HUES48 (cell line): Measurements from ENCODE around the gene TMEM208.

Source experiments
- H3K27ac ChIP-seq: one replicate; pipeline ENCODE4 v1.7.0; 2013; ENCODE audit warnings: low read depth, low read length, inconsistent platforms
- H3K27me3 ChIP-seq: 2 replicates; pipeline ENCODE4 v1.6.1; 2013; ENCODE audit warnings: mild to moderate bottlenecking, low read length; ENCODE audit not compliant: control insufficient read depth, insufficient read depth
- H3K36me3 ChIP-seq: 2 replicates; pipeline ENCODE4 v1.6.1; 2013; ENCODE audit warnings: low read length; ENCODE audit not compliant: control insufficient read depth, insufficient read depth
- H3K4me1 ChIP-seq: 2 replicates; pipeline ENCODE4 v1.6.1; 2013; ENCODE audit warnings: mild to moderate bottlenecking, low read length; ENCODE audit not compliant: control insufficient read depth, insufficient read depth
- H3K4me3 ChIP-seq: 2 replicates; pipeline ENCODE4 v1.5.1; 2013; ENCODE audit warnings: mild to moderate bottlenecking, low read depth, low read length
- H3K9ac ChIP-seq: 2 replicates; pipeline ENCODE4 v1.6.1; 2013; ENCODE audit warnings: mild to moderate bottlenecking, low read depth, low read length, moderate library complexity
- H3K9me3 ChIP-seq: 2 replicates; pipeline ENCODE4 v1.6.1; 2013; ENCODE audit warnings: low read length; ENCODE audit not compliant: control insufficient read depth, insufficient read depth

Gene TMEM208

DNA sequence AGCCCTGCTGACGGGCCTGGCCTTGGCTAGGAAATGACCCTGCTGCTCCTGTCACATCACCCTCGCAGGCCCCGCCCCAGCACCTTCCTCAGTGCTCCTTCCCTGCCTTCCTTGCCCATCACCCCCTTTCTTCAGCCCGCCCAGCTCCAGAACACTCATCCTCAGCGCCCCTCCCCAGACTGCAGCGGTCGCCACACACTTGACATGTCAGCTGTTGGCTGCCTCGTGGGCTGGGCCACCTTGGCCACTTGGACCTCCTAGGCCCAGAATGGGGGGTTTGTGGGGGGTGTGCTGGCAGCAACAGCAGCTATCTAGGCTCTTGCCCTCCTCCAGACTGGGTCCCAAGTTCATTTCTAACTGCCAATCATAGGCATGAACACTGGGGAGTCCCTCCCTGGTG lies 17.4 kb upstream of the TMEM208 start:
- no peaks in the 10 kb centered on the region for H3K36me3 ChIP-seq
- no peak overlapping the region for H3K4me3 ChIP-seq
- H3K4me1 ChIP-seq = peaks cover 5% of the 10 kb centered on the region; the same call in 1 of the 2 replicates
- H3K27me3 ChIP-seq = peaks cover 8% of the 10 kb centered on the region
- H3K27ac ChIP-seq = no peak overlapping the region
- no peak overlapping the region for H3K9ac ChIP-seq
- H3K9me3 ChIP-seq = no peaks in the 10 kb centered on the region

DNA sequence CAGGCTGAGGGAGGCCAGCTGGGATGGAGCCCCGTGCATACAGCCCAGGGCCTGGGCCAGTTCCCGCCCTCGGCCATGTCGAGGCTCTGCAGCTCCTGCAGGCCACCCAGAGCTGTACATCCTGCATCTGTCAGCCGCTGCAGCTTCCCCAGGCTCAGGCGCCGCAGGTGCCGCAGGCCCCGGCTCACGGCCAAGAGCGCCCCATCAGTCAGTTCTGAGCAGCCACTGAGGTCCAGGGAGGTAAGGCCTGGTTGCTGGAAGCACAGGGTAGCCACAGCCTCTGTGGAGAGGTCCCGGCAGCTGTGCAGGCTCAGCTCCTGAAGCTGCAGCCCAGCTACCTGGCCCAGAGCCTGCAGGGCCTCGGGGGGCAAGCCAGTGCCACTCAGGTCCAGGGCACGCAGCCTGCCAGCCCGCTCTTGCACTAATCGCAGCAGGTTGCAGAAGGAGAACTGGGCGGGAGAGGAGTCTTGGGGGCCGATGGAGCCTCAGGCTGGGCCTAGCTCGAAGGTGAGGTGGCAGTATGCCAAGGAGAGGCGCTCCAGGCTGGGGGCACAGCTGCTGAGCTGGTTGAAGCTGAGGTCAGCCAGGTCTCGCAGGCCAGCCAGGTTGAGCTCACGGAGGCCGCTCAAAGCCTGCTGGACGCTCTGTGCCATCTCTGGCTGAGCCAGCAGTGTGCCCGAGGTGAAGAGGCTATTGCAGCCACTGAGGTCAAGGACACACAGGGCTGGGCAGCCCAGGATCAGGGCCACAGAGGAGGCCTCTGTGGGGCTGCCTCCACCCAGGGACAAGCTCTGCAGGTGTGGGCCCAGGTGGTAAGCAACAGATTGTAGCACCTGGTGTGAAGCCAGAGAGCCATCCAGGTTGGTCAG lies 16.6 kb upstream of the TMEM208 start:
- Histone ChIP-seq H3K27ac (no peak overlapping the region), H3K4me3 (no peak overlapping the region), H3K9me3 (no peaks in the 10 kb centered on the region), H3K27me3 (peaks cover 8% of the 10 kb centered on the region), H3K9ac (no peak overlapping the region), H3K36me3 (no peaks in the 10 kb centered on the region), H3K4me1 (peaks cover 5% of the 10 kb centered on the region; the same call in 1 of the 2 replicates)

DNA sequence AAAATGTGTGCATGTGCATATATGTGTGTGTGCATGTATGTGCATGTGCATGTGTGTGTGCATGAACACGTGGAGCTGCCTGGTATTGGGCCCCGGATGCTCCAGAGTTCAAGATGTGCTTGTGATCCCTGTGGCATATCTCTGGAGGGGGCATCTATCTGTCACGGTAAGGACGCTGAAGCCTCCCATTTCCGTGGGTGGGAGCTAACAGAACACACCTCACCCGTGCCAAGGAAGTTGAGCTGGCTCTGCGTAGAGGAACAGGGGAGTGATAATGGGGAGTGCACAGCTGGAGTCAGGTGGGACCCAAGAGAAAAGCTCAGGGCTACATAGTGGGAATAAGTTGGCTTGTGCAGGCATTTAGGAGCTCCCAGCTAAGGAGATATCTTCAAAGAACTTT lies 15.3 kb upstream of the TMEM208 start:
- Histone ChIP-seq H3K36me3 (no peaks in the 10 kb centered on the region), H3K4me3 (no peak overlapping the region), H3K27ac (no peak overlapping the region), H3K9me3 (no peaks in the 10 kb centered on the region), H3K27me3 (peaks cover 8% of the 10 kb centered on the region), H3K9ac (no peak overlapping the region), H3K4me1 (peaks cover 5% of the 10 kb centered on the region; the same call in 1 of the 2 replicates)

DNA sequence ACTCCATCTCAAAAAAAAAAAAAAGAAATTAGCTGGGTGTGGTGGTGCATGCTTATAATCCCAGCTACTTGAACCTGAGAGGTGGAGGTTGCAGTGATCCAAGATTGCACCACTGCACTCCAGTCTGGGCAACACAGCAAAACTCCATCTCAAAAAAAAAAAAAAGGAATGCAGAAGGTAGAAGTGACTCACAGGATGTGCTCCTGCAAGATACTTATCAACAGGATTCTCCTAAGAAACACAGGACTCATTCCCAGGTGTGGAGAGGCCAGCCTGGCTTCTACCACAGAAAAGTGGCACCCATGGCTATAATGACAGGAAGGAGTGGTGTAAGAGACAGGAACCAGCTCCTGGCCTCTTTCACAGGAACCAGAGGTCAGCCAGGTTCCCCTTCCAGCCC lies 14.2 kb upstream of the TMEM208 start:
- Histone ChIP-seq H3K27me3 (peaks cover 8% of the 10 kb centered on the region), H3K9ac (no peak overlapping the region), H3K9me3 (no peaks in the 10 kb centered on the region)

DNA sequence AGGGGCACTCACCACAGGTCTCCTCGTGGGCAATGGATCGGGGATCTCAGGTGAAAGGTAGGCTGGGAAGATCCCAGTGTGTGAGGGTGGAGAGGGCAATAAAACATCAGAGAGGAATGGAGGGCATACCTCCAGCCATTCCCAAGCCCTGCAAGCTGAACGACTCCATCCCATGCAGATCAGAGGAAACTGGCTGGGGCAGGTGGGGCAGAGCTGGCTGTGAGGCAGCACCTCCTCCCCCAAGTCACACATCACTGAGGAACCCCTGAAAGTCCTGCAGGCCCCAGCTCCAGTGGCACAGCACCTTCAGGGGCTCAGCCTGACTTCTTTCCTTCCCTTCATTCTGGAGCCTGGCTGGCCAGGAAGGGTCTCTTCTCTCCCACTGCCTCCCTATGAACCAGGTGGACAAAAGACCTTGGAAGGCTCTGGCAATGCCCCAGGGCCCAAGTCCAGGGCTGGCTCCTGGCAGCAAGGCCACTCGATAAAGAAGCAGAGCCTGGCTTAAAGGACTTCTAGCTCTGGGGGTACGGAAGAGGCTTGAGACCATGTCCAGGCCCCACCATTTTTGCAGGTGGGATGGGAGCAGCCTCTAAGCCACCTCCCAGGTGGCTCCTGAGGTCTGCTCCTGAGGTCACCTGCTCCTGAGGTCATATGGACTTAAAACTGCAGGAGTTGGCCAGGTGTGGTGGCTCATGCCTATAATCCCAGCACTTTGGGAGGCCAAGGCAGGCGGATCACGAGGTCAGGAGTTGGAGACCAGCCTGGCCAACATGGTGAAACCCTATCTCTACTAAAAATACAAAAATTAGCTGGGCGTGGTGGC lies 13.5 kb upstream of the TMEM208 start:
- H3K27me3 ChIP-seq = peaks cover 8% of the 10 kb centered on the region
- no peaks in the 10 kb centered on the region for H3K4me1 ChIP-seq
- no peaks in the 10 kb centered on the region for H3K9me3 ChIP-seq
- H3K9ac ChIP-seq = no peak overlapping the region
- H3K27ac ChIP-seq = no peak overlapping the region
- H3K4me3 ChIP-seq = no peak overlapping the region
- no peaks in the 10 kb centered on the region for H3K36me3 ChIP-seq

More for the DNA sequence above, 14.2 kb upstream of the TMEM208 start:
- no peaks in the 10 kb centered on the region for H3K4me1 ChIP-seq
- no peak overlapping the region for H3K27ac ChIP-seq
- no peaks in the 10 kb centered on the region for H3K36me3 ChIP-seq
- no peak overlapping the region for H3K4me3 ChIP-seq

DNA sequence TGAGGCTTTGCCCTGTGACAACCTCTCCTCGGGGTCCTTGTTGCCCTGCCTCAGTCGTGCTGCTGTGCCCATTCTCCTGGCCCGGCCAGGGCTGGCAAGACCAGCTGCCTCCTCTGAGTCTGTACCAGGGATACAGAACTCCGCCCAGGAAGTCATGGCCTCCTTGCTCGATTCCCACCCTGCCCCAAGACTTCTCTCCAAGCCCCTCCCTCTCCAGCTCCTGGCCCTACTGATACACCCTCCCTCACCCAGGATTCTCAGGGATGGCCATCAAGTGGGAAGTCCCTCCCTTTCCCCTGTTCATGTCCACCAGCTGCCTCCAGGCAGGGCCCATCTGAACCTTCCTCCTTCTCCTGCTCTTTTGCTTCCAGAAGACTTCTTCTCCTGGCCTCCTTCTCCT lies 11.2 kb upstream of the TMEM208 start:
- H3K4me1 ChIP-seq = no peaks in the 10 kb centered on the region
- H3K36me3 ChIP-seq = no peaks in the 10 kb centered on the region
- H3K4me3 ChIP-seq = no peak overlapping the region
- no peak overlapping the region for H3K9ac ChIP-seq
- H3K27me3 ChIP-seq = peaks cover 8% of the 10 kb centered on the region
- H3K9me3 ChIP-seq = no peaks in the 10 kb centered on the region
- no peak overlapping the region for H3K27ac ChIP-seq

DNA sequence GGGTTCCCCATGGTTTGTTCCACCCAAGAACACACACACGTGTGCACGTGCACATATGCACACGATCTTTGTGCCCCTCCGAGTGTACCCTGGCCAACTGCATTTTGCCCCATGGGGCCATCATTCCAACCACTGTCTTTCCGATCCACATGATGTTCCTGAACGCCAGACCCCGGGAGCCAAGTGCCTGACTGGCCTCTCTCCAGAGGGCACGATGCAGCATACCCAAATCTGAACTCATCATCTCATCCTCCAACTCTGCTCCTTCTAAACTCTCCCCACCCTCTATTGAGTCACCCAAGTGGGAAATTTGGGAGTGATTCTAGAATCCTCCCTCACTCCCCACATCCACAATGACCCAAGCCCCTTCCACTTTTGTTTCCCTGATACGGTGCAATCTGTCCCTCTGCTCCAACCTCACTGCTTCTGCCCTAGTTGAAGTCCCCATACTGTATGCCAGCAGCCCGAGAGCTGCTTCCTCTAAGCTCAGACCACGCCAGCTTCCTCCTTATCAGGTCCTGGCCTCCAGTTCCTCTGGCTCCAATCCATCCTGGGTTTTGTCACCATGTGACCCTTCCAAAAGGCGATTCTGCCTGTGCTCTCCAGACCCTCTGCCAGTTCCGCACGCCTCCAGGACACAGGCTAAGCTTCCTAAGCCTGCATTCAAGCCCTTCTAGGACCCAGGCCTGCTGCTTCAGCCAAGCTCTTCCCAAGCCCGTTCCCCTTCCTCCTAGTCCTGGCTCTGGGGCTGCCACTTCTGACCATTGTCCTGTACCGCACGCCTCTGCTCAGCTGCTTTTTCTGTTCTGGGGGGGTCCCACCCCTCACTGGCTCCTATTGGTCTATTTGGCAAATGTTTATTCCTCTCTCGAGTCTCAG lies 10.1 kb upstream of the TMEM208 start:
- no peaks in the 10 kb centered on the region for H3K4me1 ChIP-seq
- no peaks in the 10 kb centered on the region for H3K9me3 ChIP-seq
- peaks cover 4% of the 10 kb centered on the region for H3K27me3 ChIP-seq
- no peak overlapping the region for H3K4me3 ChIP-seq
- H3K9ac ChIP-seq = no peak overlapping the region
- H3K36me3 ChIP-seq = no peaks in the 10 kb centered on the region
- H3K27ac ChIP-seq = no peak overlapping the region

DNA sequence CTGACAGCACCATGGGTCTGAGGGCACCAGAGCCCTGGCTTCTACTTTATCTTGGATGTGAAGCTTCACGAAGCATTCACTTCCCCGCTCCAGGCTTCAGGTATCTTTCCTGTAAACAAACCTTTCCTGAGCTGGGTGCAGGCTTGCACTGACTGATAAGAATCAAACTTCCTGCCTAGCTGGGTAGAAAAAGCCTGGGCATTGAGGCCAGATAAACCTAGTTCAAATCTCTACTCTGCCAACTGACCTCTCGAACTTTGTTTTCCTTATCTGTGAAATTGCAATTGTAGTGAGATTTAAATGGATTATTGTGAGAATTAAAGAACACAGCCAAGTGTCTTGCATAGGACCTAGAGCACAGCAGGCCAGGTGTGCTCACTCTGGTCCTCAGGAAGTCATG lies 2.9 kb upstream of the TMEM208 start:
- H3K4me1 ChIP-seq = peaks cover 4% of the 10 kb centered on the region; the same call in 1 of the 2 replicates
- H3K4me3 ChIP-seq = no peak overlapping the region
- H3K27me3 ChIP-seq = no peaks in the 10 kb centered on the region
- H3K36me3 ChIP-seq = peaks cover 10% of the 10 kb centered on the region
- H3K9ac ChIP-seq = no peak overlapping the region
- no peaks in the 10 kb centered on the region for H3K9me3 ChIP-seq
- H3K27ac ChIP-seq = no peak overlapping the region

DNA sequence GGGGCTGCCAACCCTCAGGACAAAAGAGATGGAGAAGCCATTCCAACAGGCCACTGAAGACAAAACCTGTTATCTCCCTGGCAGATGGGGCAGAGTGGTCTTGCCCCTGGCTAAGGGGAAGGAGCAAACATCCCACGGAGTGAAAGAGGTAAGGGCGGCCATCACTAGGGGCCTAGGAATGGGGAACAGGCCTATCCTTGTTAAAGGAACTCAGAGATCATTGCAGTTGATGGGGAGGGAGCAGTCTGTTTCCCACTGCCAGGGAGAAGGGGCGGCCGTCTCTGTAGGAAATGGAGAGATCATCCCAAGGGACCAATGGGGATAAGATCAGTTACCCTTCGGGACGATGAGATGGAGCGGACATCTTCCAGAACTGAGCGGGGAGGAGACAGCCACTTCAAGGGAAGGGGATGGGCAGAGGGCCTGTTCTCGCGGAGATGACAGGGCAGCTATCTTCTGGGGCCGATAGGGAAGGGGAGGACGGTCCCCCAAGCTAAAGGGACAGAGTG lies 581 bp upstream of the TMEM208 start:
- H3K4me1 ChIP-seq = peaks cover 4% of the 10 kb centered on the region; the same call in 1 of the 2 replicates
- no peak overlapping the region for H3K27ac ChIP-seq
- H3K36me3 ChIP-seq = peaks cover 34% of the 10 kb centered on the region
- no peaks in the 10 kb centered on the region for H3K9me3 ChIP-seq
- no peak overlapping the region for H3K9ac ChIP-seq
- peak overlapping the region; percentile 92 for H3K4me3 ChIP-seq
- no peaks in the 10 kb centered on the region for H3K27me3 ChIP-seq

DNA sequence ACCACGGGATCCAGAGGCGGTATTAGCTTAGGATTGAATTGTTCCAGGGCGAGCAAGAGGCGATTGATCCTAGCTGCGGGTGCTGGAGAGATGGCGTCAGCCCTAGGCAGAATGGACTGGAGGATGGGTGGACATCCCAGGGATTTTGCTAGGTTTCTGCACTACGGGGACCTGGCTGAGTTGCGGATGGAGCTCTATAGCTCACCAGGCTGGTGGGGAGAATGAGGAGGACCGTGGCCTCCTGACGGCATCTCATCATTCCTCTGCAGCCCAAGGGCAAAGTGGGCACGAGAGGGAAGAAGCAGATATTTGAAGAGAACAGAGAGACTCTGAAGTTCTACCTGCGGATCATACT lies 614 bp downstream of the TMEM208 start:
- Histone ChIP-seq H3K4me3 (peak overlapping the region; percentile 92), H3K4me1 (peaks cover 4% of the 10 kb centered on the region; the same call in 1 of the 2 replicates), H3K27me3 (no peaks in the 10 kb centered on the region), H3K9ac (peak overlapping the region; percentile 71), H3K9me3 (no peaks in the 10 kb centered on the region), H3K27ac (peak overlapping the region; percentile 71), H3K36me3 (peaks cover 41% of the 10 kb centered on the region)
